ENCODE data around the gene ANKDD1A.

DNA sequence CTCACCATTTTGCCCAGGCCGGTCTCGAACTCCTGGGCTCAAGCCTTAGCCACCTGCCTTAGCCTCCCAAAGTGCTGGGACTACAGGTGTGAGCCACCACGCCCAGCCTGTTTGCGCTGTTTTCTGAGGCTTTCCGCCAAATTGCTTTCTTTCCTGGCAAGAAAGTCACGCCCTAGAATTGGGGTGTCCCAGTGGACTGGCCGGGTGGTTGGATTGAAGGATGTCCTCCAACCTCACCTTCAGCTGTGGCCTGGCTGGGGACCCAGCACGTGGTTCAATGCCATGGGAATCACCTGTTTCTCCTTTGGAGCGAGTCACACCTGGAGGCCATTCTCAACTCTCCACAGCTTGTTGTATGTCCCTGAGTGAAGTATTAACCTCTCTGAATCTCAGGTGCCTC lies 5.8 kb upstream of the ANKDD1A start:
- TF ChIP-seq, protein P1, sequence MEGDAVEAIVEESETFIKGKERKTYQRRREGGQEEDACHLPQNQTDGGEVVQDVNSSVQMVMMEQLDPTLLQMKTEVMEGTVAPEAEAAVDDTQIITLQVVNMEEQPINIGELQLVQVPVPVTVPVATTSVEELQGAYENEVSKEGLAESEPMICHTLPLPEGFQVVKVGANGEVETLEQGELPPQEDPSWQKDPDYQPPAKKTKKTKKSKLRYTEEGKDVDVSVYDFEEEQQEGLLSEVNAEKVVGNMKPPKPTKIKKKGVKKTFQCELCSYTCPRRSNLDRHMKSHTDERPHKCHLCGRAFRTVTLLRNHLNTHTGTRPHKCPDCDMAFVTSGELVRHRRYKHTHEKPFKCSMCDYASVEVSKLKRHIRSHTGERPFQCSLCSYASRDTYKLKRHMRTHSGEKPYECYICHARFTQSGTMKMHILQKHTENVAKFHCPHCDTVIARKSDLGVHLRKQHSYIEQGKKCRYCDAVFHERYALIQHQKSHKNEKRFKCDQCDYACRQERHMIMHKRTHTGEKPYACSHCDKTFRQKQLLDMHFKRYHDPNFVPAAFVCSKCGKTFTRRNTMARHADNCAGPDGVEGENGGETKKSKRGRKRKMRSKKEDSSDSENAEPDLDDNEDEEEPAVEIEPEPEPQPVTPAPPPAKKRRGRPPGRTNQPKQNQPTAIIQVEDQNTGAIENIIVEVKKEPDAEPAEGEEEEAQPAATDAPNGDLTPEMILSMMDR (IDR thresholded peaks at IDR 0.05), result no peak
- TF ChIP-seq POLR2A (IDR thresholded peaks at IDR 0.05), result no peak
- no peak for TF ChIP-seq POLR2AphosphoS5 (IDR thresholded peaks at IDR 0.05)
